Duodenal mucosa (tissue), 2 donors: ENCODE results near the gene POFUT2.
"Not testable (repeated sequence)": the region's sequence is repeated elsewhere in the genome, so short reads cannot be mapped to it uniquely, and the experiment has no call there.

Experiments used
- H3K27ac ChIP-seq: one replicate; pipeline ENCODE4 v1.7.0; 2013; ENCODE audit warnings: low read depth, low read length
- H3K27me3 ChIP-seq, 2 donors: one replicate each; pipeline ENCODE4 v1.7.0; 2013; ENCODE audit warnings: low read length in 2 of 2, control low read depth in 1 of 2; ENCODE audit not compliant: insufficient read depth in 2 of 2, control insufficient read depth in 1 of 2
- H3K36me3 ChIP-seq, 2 donors: one replicate each; pipeline ENCODE4 v1.7.0; 2013; ENCODE audit warnings: low read length in 2 of 2, control low read depth in 1 of 2; ENCODE audit not compliant: insufficient read depth in 2 of 2, control insufficient read depth in 1 of 2
- H3K4me1 ChIP-seq, 2 donors: one replicate each; pipeline ENCODE4 v1.7.0; 2013; ENCODE audit warnings: low read length in 2 of 2, control low read depth in 1 of 2; ENCODE audit not compliant: insufficient read depth in 2 of 2, control insufficient read depth in 1 of 2
- H3K4me3 ChIP-seq, 2 donors: one replicate each; pipeline ENCODE4 v1.7.0; 2013; ENCODE audit warnings: low read length in 2 of 2, low read depth in 1 of 2
- H3K9ac ChIP-seq, 2 donors: one replicate each; pipeline ENCODE4 v1.7.0; 2013; ENCODE audit warnings: low read length in 2 of 2, low read depth in 1 of 2
- H3K9me3 ChIP-seq, 2 donors: one replicate each; pipeline ENCODE4 v1.7.0; 2013; ENCODE audit warnings: low read length in 2 of 2, control low read depth in 1 of 2; ENCODE audit not compliant: control insufficient read depth in 1 of 2

POFUT2 gene

DNA sequence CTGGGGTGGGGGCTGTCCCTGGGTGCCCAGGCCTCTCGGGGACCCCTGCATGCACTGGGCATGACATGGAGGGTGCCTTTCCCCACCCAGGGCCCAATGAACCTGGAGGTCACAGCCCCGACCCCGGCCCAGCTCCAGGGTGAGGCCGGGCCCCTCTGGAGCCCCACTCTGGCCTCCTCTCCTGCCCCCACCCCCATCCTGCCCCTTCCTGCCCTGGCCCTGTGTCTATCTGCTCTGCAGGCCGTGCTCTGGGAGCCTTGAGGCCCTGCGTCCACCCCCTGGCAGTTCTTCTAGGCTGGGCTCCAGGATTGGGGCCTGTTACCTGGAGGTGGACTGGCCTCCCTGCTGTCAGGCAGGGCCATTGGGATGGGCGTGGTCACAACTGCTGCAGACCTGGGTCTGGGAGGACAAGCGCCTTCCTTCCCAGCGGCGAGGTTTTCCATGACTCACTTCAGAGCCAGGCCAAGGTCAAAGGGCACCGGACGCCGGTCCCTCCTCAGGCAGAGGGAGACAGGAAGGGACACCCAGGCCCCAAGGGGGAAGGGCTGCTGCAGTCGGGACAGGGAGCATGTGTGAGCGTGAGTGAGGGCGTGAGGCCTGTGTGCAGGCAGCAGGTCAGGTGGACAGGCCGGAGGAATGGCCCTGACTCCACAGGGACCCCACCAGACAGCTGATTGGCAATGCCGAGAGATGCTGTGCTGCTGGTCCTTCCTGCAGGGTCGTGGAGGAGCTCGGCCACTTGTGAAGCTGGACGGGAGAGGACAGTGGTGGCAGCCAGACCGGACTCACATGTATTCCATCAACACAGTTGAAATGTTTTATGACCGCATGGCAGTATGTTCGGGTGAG, 31.1 kb upstream of the POFUT2 start:
- Histone ChIP-seq H3K9me3 (no peaks in the 10 kb centered on the region), H3K36me3 (no peaks in the 10 kb centered on the region), H3K27ac (peak overlapping the region; percentile 75), H3K27me3 (peaks cover 0 to 4% of the 10 kb centered on the region in 2 donors), H3K4me1 (peaks cover 14 to 22% of the 10 kb centered on the region in 2 donors), H3K9ac (no peak overlapping the region), H3K4me3 (no peak overlapping the region)

GRCh38 chr21:45318146-45318555, 30.5 kb upstream of the POFUT2 start:
- Histone ChIP-seq H3K9ac (no peak overlapping the region), H3K9me3 (no peaks in the 10 kb centered on the region), H3K4me3 (no peak overlapping the region), H3K4me1 (peaks cover 14 to 19% of the 10 kb centered on the region in 2 donors), H3K27ac (peak overlapping the region; percentile 75), H3K27me3 (peaks cover 0 to 4% of the 10 kb centered on the region in 2 donors), H3K36me3 (no peaks in the 10 kb centered on the region)

DNA sequence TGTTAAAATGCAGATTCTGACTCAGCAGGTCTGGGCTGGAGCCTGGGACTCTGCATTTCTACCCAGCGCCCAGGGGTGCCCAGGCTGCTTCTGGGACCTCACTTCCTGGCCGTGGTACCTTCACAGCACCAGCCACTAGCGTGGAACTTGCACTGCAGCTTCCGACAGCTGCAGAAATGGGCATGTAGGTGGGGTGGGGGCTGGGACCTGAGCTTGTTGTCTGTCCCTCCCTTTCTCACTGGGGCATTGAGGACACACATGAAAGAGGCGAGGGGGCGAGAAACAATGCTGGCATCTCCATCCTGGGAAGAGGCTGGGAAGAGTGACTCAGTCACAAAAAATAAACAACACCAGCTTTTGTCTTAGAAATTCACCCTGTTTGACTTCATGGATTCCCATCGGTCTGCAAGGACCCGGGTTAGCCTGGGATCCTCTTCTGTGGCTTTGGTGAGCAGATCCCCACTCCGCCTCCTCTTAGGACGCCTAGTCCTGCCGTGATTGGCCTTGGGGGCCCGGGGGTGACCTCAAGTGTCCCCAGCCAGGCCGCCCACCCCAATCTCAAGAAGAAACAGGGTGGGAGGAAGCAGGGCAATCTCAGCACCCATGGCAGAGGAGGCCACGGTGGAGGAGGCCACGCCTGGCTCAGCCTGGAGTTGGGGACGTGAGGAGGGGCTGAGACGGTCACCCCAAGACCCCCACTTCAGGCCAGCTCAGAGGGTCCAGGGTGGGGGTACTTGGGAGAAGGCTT, 29.9 kb upstream of the POFUT2 start:
- Histone ChIP-seq H3K9ac (no peak overlapping the region), H3K27ac (peak overlapping the region; percentile 26), H3K4me1 (peaks cover 14 to 18% of the 10 kb centered on the region in 2 donors), H3K36me3 (no peaks in the 10 kb centered on the region), H3K9me3 (no peaks in the 10 kb centered on the region), H3K4me3 (no peak overlapping the region), H3K27me3 (peaks cover 0 to 4% of the 10 kb centered on the region in 2 donors)

- no peaks in the 10 kb centered on the region for H3K36me3 ChIP-seq
- H3K27me3 ChIP-seq = no peaks in the 10 kb centered on the region
- H3K27ac ChIP-seq = no peak overlapping the region
- H3K4me3 ChIP-seq = no peak overlapping the region
- H3K4me1 ChIP-seq = peaks cover 14 to 18% of the 10 kb centered on the region in 2 donors
- no peak overlapping the region for H3K9ac ChIP-seq
- H3K9me3 ChIP-seq = no peaks in the 10 kb centered on the region
These were observed 29.2 kb upstream of the POFUT2 start for GRCh38 chr21:45316871-45317397.

DNA sequence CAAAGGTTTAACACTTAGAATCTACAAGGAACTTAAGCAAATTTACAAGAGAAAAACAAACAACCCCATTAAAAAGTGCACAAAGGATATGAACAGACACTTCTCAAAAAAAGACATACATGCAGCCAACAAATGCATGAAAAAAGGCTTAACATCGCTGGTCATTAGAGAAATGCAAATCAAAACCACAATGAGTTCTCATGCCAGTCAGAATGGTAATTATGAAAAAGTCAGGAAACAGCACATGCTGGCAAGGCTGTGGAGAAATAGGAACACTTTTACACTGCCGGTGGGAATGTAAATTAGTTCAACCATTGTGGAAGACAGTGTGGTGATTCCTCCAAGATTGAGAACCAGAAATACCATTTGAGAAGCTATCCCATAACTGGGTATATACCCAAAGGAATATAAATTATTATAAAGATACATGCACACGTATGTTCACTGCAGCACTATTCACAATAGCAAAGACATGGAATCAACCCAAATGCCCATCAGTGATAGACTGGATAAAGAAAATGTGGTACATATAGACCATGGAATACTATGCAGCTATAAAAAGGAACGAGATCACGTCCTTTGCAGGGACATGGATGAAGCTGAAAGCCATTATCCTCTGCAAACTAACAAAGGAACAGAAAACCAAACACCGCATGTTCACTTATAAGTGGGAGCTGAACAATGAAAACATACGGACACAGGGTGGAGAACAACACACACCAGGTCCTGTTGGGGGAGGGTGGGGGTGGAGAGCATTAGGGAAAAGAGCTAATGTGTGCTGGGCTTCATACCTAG, 28.2 kb upstream of the POFUT2 start:
- not testable (repeated sequence) for H3K36me3 ChIP-seq, H3K9ac ChIP-seq, H3K27ac ChIP-seq, H3K4me3 ChIP-seq, H3K9me3 ChIP-seq, H3K27me3 ChIP-seq
- H3K4me1 ChIP-seq = peaks cover 14 to 18% of the 10 kb centered on the region in 2 donors

GRCh38 chr21:45313682-45314081, 26.0 kb upstream of the POFUT2 start:
- H3K27me3 ChIP-seq = no peaks in the 10 kb centered on the region
- no peak overlapping the region for H3K9ac ChIP-seq
- no peaks in the 10 kb centered on the region for H3K36me3 ChIP-seq
- no peaks in the 10 kb centered on the region for H3K9me3 ChIP-seq
- no peak overlapping the region for H3K27ac ChIP-seq
- H3K4me1 ChIP-seq = peaks cover 4 to 12% of the 10 kb centered on the region in 2 donors
- no peak overlapping the region for H3K4me3 ChIP-seq

DNA sequence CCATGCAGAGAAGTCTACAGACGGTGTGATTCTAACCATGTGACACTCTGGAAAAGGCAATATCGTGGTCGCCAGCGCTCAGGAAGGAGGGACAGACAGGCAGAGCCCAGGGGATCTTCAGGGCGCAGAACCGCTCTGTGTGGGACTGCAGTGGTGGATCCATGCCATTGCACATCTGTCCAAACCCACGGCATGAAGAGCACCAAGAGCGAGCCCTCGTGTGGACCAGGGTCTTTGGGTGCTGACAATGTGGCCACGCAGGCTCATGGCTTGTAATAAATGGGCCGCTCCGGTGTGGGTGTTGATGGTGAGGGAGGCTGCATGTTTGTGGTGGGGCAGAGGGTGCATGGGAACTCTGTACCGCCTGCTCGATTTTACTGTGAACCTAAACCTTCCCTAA, 25.3 kb upstream of the POFUT2 start:
- Histone ChIP-seq H3K27ac (no peak overlapping the region), H3K27me3 (no peaks in the 10 kb centered on the region), H3K36me3 (no peaks in the 10 kb centered on the region), H3K9ac (no peak overlapping the region), H3K9me3 (no peaks in the 10 kb centered on the region), H3K4me1 (peaks cover 9 to 17% of the 10 kb centered on the region in 2 donors), H3K4me3 (no peak overlapping the region)

- H3K36me3 ChIP-seq = no peaks in the 10 kb centered on the region
- H3K4me3 ChIP-seq = no peak overlapping the region
- H3K27ac ChIP-seq = no peak overlapping the region
- no peaks in the 10 kb centered on the region for H3K9me3 ChIP-seq
- no peaks in the 10 kb centered on the region for H3K27me3 ChIP-seq
- H3K4me1 ChIP-seq = peaks cover 12 to 24% of the 10 kb centered on the region in 2 donors
- H3K9ac ChIP-seq = no peak overlapping the region
These were observed 24.6 kb upstream of the POFUT2 start for GRCh38 chr21:45312296-45312695.

GRCh38 chr21:45310459-45310858, 22.8 kb upstream of the POFUT2 start:
- Histone ChIP-seq H3K27ac (no peak overlapping the region), H3K36me3 (no peaks in the 10 kb centered on the region), H3K9me3 (no peaks in the 10 kb centered on the region), H3K9ac (no peak overlapping the region), H3K27me3 (no peaks in the 10 kb centered on the region), H3K4me1 (peaks cover 19 to 25% of the 10 kb centered on the region in 2 donors), H3K4me3 (no peak overlapping the region)
